Astrocyte (in vitro differentiated cells and primary cell): ENCODE measurements around the gene PPP2R3A. TPM values are rescaled to one million over a fixed set of nuclear protein-coding genes. Genes with fewer than 3 reads are reported as not detected.
A peak's percentile ranks its signal among the peaks of the same experiment; 100 is the strongest.

Experiments used
- DNase-seq: peaks from one replicate; pipeline ENCODE4 v3.0.0-alpha.2; 2010; ENCODE audit warnings: low read depth
- FAIRE-seq: peaks from 2 replicates; lab custom pipeline; 2011; peaks lifted over from hg19 to GRCh38; lab: Jason Lieb, UNC
- H2AFZ ChIP-seq: 2 replicates; pipeline ENCODE4 v1.6.0; 2012; ENCODE audit warnings: low read depth, low read length, inconsistent platforms
- H3K27ac ChIP-seq: 2 replicates; pipeline ENCODE4 v1.5.1; 2011; ENCODE audit warnings: low read depth, low read length, inconsistent platforms
- H3K27me3 ChIP-seq: 2 replicates; pipeline ENCODE4 v1.6.0; 2011; ENCODE audit warnings: low read length, inconsistent platforms; ENCODE audit not compliant: insufficient read depth
- H3K36me3 ChIP-seq: 2 replicates; pipeline ENCODE4 v1.5.1; 2011; ENCODE audit warnings: low read length, inconsistent platforms; ENCODE audit not compliant: insufficient read depth
- H3K4me1 ChIP-seq: 2 replicates; pipeline ENCODE4 v1.5.1; 2011; ENCODE audit warnings: low read length, inconsistent platforms; ENCODE audit not compliant: insufficient read depth
- H3K4me2 ChIP-seq: 2 replicates; pipeline ENCODE4 v1.6.0; 2012; ENCODE audit warnings: low read length, inconsistent platforms
- H3K4me3 ChIP-seq: 2 replicates; pipeline ENCODE4 v1.5.1; 2011; ENCODE audit warnings: low read depth, mild to moderate bottlenecking, low read length, inconsistent platforms; ENCODE audit not compliant: insufficient read depth
- H3K79me2 ChIP-seq: 2 replicates; pipeline ENCODE4 v1.6.0; 2012; ENCODE audit warnings: mild to moderate bottlenecking, low read length, inconsistent platforms; ENCODE audit not compliant: insufficient read depth
- H3K9ac ChIP-seq: 2 replicates; pipeline ENCODE4 v1.6.0; 2012; ENCODE audit warnings: mild to moderate bottlenecking, low read length, inconsistent platforms
- H3K9me3 ChIP-seq: 2 replicates; pipeline ENCODE4 v1.5.1; 2012; ENCODE audit warnings: low read depth, mild to moderate bottlenecking, low read length, inconsistent platforms; ENCODE audit not compliant: insufficient read depth
- H4K20me1 ChIP-seq: 2 replicates; pipeline ENCODE4 v1.6.0; 2012; ENCODE audit warnings: low read length, inconsistent platforms; ENCODE audit not compliant: insufficient read depth
- H3K27ac Mint-ChIP-seq: one replicate; pipeline ENCODE4 v1.8.0; 2021; ENCODE audit warnings: mild to moderate bottlenecking, mixed read lengths; ENCODE audit not compliant: unreplicated experiment
- H3K27me3 Mint-ChIP-seq: one replicate; pipeline ENCODE4 v1.8.0; 2021; ENCODE audit warnings: low read depth, mixed read lengths; ENCODE audit not compliant: unreplicated experiment
- H3K36me3 Mint-ChIP-seq: one replicate; pipeline ENCODE4 v1.8.0; 2021; ENCODE audit warnings: low read depth, mixed read lengths; ENCODE audit not compliant: unreplicated experiment
- H3K4me1 Mint-ChIP-seq: one replicate; pipeline ENCODE4 v1.8.0; 2021; ENCODE audit warnings: low read depth, mixed read lengths; ENCODE audit not compliant: unreplicated experiment
- H3K4me3 Mint-ChIP-seq: one replicate; pipeline ENCODE4 v1.8.0; 2021; ENCODE audit warnings: mild to moderate bottlenecking, moderate library complexity, mixed read lengths; ENCODE audit not compliant: unreplicated experiment
- H3K9me3 Mint-ChIP-seq: one replicate; pipeline ENCODE4 v1.8.0; 2021; ENCODE audit warnings: mild to moderate bottlenecking, mixed read lengths; ENCODE audit not compliant: unreplicated experiment
- CTCF ChIP-seq: IDR thresholded peaks from 2 replicates; pipeline ENCODE4 v1.5.1; 2011; ENCODE audit warnings: low read depth, mild to moderate bottlenecking, inconsistent platforms, low read length, moderate library complexity; ENCODE audit not compliant: insufficient read depth
- EZH2 ChIP-seq: IDR thresholded peaks from 2 replicates; pipeline ENCODE4 v1.6.1; 2012; ENCODE audit warnings: mild to moderate bottlenecking, low read length, inconsistent platforms; ENCODE audit not compliant: insufficient read depth
- total RNA-seq: library from RNA; stranded (reverse); gene quantifications from 2 replicates; pipeline ENCODE4 v1.2.1, GENCODE V29; 2021

Gene PPP2R3A
- total RNA-seq, 1 donor from 2014 or later: 18.7 TPM

GRCh38 chr3:136181741-136182140 lies 216.2 kb downstream of the PPP2R3A start:
- H3K9me3 Mint-ChIP-seq: no peaks in the 10 kb centered on the region
- no peaks in the 10 kb centered on the region for H3K27me3 ChIP-seq
- no peaks in the 10 kb centered on the region for H3K36me3 Mint-ChIP-seq
- TF ChIP-seq EZH2 (no peak), CTCF (no peak)
- H3K4me1 ChIP-seq: peaks cover 7% of the 10 kb centered on the region
- H4K20me1 ChIP-seq: peaks cover 97% of the 10 kb centered on the region
- H3K36me3 ChIP-seq: no peaks in the 10 kb centered on the region
- H3K79me2 ChIP-seq: peaks cover 99% of the 10 kb centered on the region
- FAIRE-seq: no peak
- H3K4me2 ChIP-seq: no peak overlapping the region
- H3K9me3 ChIP-seq: no peaks in the 10 kb centered on the region
- peaks cover 15% of the 10 kb centered on the region for H3K4me1 Mint-ChIP-seq
- H2AFZ ChIP-seq: no peak overlapping the region
- no peak overlapping the region for H3K4me3 Mint-ChIP-seq
- no peak overlapping the region for H3K9ac ChIP-seq
- H3K27ac Mint-ChIP-seq: no peak overlapping the region
- no peak overlapping the region for H3K4me3 ChIP-seq
- no peak overlapping the region for H3K27ac ChIP-seq
- no peak for DNase-seq
- H3K27me3 Mint-ChIP-seq: no peaks in the 10 kb centered on the region

- Mint-ChIP-seq H3K27me3 (no peaks in the 10 kb centered on the region), H3K4me1 (peaks cover 24% of the 10 kb centered on the region), H3K27ac (no peak overlapping the region), H3K36me3 (no peaks in the 10 kb centered on the region), H3K9me3 (no peaks in the 10 kb centered on the region), H3K4me3 (peak overlapping the region; percentile 45)
- FAIRE-seq (no peak), DNase-seq (no peak)
- no peaks in the 10 kb centered on the region for H3K27me3 ChIP-seq
- no peaks in the 10 kb centered on the region for H3K36me3 ChIP-seq
- H2AFZ ChIP-seq: no peak overlapping the region
- H3K79me2 ChIP-seq: peaks cover 99% of the 10 kb centered on the region
- peaks cover 96% of the 10 kb centered on the region for H4K20me1 ChIP-seq
- H3K9me3 ChIP-seq: no peaks in the 10 kb centered on the region
- no peak for TF ChIP-seq CTCF
- TF ChIP-seq EZH2: no peak
- no peak overlapping the region for H3K27ac ChIP-seq
- H3K4me2 ChIP-seq: no peak overlapping the region
- H3K4me3 ChIP-seq: no peak overlapping the region
- H3K4me1 ChIP-seq: peaks cover 9% of the 10 kb centered on the region
- no peak overlapping the region for H3K9ac ChIP-seq
These were observed 219.2 kb downstream of the PPP2R3A start for GRCh38 chr3:136184703-136185102.

GRCh38 chr3:136186344-136186743 lies 220.8 kb downstream of the PPP2R3A start:
- Mint-ChIP-seq H3K9me3 (no peaks in the 10 kb centered on the region), H3K4me3 (no peak overlapping the region), H3K27me3 (no peaks in the 10 kb centered on the region), H3K27ac (no peak overlapping the region), H3K36me3 (no peaks in the 10 kb centered on the region), H3K4me1 (peaks cover 24% of the 10 kb centered on the region)
- Histone ChIP-seq H4K20me1 (peaks cover 100% of the 10 kb centered on the region), H3K9me3 (no peaks in the 10 kb centered on the region), H3K27ac (no peak overlapping the region), H3K36me3 (no peaks in the 10 kb centered on the region), H3K4me1 (peaks cover 9% of the 10 kb centered on the region), H3K27me3 (no peaks in the 10 kb centered on the region), H3K4me3 (no peak overlapping the region), H3K4me2 (peak overlapping the region; percentile 35), H3K79me2 (peaks cover 100% of the 10 kb centered on the region), H3K9ac (no peak overlapping the region), H2AFZ (no peak overlapping the region)
- FAIRE-seq (no peak), DNase-seq (no peak)
- TF ChIP-seq CTCF: no peak
- TF ChIP-seq EZH2: no peak
